A673 (cell line): ENCODE measurements around the gene GCFC2. TPM values are rescaled to one million over a fixed set of nuclear protein-coding genes. Genes with fewer than 3 reads are reported as not detected.
"Not testable (repeated sequence)": the region's sequence is repeated elsewhere in the genome, so short reads cannot be mapped to it uniquely, and the experiment has no call there.

Source experiments
- BruUV-seq: library from RNA; stranded (reverse); fragments of 400-500 nt; replicated peaks from 2 replicates; lab custom pipeline; 2021; lab: Mats Ljungman, UMichigan
- CTCF ChIA-PET: fragments of 300-600 bp; sonication (Branson Sonifier 250); formaldehyde crosslinking; loops from one replicate; lab custom pipeline; 2022; ENCODE audit warnings: antibody characterized with exemption; lab: Charles Lee
- POLR2A ChIA-PET: fragments of 300-600 bp; sonication (Branson Sonifier 250); formaldehyde crosslinking; loops from one replicate; lab custom pipeline; 2022; ENCODE audit warnings: antibody characterized with exemption; ENCODE audit not compliant: low non-redundant PET; lab: Charles Lee
- DNase-seq: peaks from one replicate; pipeline ENCODE4 v3.0.0-alpha.2; 2015; ENCODE audit warnings: low spot score
- H3K27ac ChIP-seq: fragments of 200-600 bp; sonication (generic); 2 replicates; pipeline ENCODE4 v1.5.1; 2016; ENCODE audit warnings: mixed run types, low read depth, mild to moderate bottlenecking, mixed read lengths, antibody characterized with exemption, low read length; ENCODE audit not compliant: poor library complexity, severe bottlenecking
- H3K27me3 ChIP-seq: fragments of 200-600 bp; sonication (generic); replicated peaks from 2 replicates; pipeline ENCODE4 v1.6.1; 2017; ENCODE audit warnings: mixed run types, low read depth, mild to moderate bottlenecking, mixed read lengths, antibody characterized with exemption, low read length; ENCODE audit not compliant: insufficient read depth, poor library complexity
- H3K36me3 ChIP-seq: fragments of 200-600 bp; sonication (generic); 2 replicates; pipeline ENCODE4 v1.6.1; 2016; ENCODE audit warnings: mixed run types, mild to moderate bottlenecking, mixed read lengths, antibody characterized with exemption, low read length; ENCODE audit not compliant: insufficient read depth, poor library complexity, severe bottlenecking
- H3K4me1 ChIP-seq: fragments of 200-600 bp; sonication (generic); 2 replicates; pipeline ENCODE4 v1.6.1; 2017; ENCODE audit warnings: mixed run types, mild to moderate bottlenecking, mixed read lengths, antibody characterized with exemption, low read length; ENCODE audit not compliant: insufficient read depth, poor library complexity, severe bottlenecking
- H3K4me3 ChIP-seq: fragments of 200-600 bp; sonication (generic); 2 replicates; pipeline ENCODE4 v1.5.1; 2016; ENCODE audit warnings: low read depth, mixed run types, mild to moderate bottlenecking, mixed read lengths, low read length; ENCODE audit not compliant: poor library complexity, severe bottlenecking
- H3K9me3 ChIP-seq: fragments of 200-600 bp; sonication (generic); 2 replicates; pipeline ENCODE4 v1.6.1; 2016; ENCODE audit warnings: mixed run types, low read depth, mild to moderate bottlenecking, mixed read lengths, antibody characterized with exemption, low read length; ENCODE audit not compliant: poor library complexity, severe bottlenecking
- CTCF ChIP-seq: fragments of 300-800, 200-600 bp; sonication (generic); conservative IDR thresholded peaks from 2 replicates; pipeline ENCODE4 v1.5.1; 2017; ENCODE audit warnings: low read depth, mild to moderate bottlenecking, antibody characterized with exemption, low read length, moderate library complexity, mixed read lengths
- EZH2 ChIP-seq: fragments of 200-600 bp; sonication (generic); IDR thresholded peaks from 2 replicates; pipeline ENCODE4 v1.6.1; 2017; ENCODE audit warnings: borderline replicate concordance, low read depth, mild to moderate bottlenecking, mixed read lengths, antibody characterized with exemption, low read length; ENCODE audit not compliant: poor library complexity, severe bottlenecking
- intact Hi-C: fragments of 100-400 bp; cut with micrococcal nuclease; formaldehyde crosslinking; loops from one replicate; pipeline ENCODE4 v1.10.0; 2022; ENCODE audit not compliant: unreplicated experiment
- total RNA-seq: library from RNA; stranded (reverse); gene quantifications from 2 replicates; pipeline ENCODE4 v1.2.3, GENCODE V29; 2021

The GCFC2 gene
- total RNA-seq, 1 experiment from 2014 or later, result 42.2 TPM

GRCh38 chr2:75679556-75679955 is 31.2 kb downstream of the GCFC2 start:
- H3K36me3 ChIP-seq, result peaks cover 7% of the 10 kb centered on the region
- CTCF ChIA-PET, result no interaction called here
- intact Hi-C loops, result no loop called here
- POLR2A ChIA-PET, result no interaction called here
- no peaks in the 10 kb centered on the region for H3K27me3 ChIP-seq
- no peak overlapping the region for H3K4me3 ChIP-seq
- BruUV-seq, result no TSS peak
- no peak overlapping the region for H3K27ac ChIP-seq
- no peaks in the 10 kb centered on the region for H3K9me3 ChIP-seq
- no peaks in the 10 kb centered on the region for H3K4me1 ChIP-seq
- TF ChIP-seq CTCF, result no peak
- no peak for DNase-seq

- POLR2A ChIA-PET, result no interaction called here
- BruUV-seq, result no TSS peak
- no peaks in the 10 kb centered on the region for H3K4me1 ChIP-seq
Measured at GRCh38 chr2:75676464-75676863, 34.3 kb downstream of the GCFC2 start.

GRCh38 chr2:75675908-75676307 is 34.8 kb downstream of the GCFC2 start:
- Histone ChIP-seq H3K9me3 (no peaks in the 10 kb centered on the region), H3K27ac (no peak overlapping the region), H3K36me3 (peaks cover 26% of the 10 kb centered on the region), H3K27me3 (no peaks in the 10 kb centered on the region), H3K4me3 (no peak overlapping the region), H3K4me1 (no peaks in the 10 kb centered on the region)
- TF ChIP-seq EZH2 (no peak), CTCF (no peak)
- intact Hi-C loops, result loop anchor here (2.0 kb wide), 1 partner anchor 35 kb away; no protein-coding TSS in a partner anchor
- DNase-seq, result no peak
- POLR2A ChIA-PET, result no interaction called here
- BruUV-seq, result no TSS peak
- CTCF ChIA-PET, result no interaction called here

More at GRCh38 chr2:75676464-75676863, 34.3 kb downstream of the GCFC2 start:
- H3K9me3 ChIP-seq, result no peaks in the 10 kb centered on the region
- peaks cover 21% of the 10 kb centered on the region for H3K36me3 ChIP-seq
- intact Hi-C loops, result loop anchor here (2.0 kb wide), 1 partner anchor 36 kb away; no protein-coding TSS in a partner anchor
- CTCF ChIA-PET, result no interaction called here
- no peak for DNase-seq
- TF ChIP-seq CTCF (no peak), EZH2 (no peak)
- no peaks in the 10 kb centered on the region for H3K27me3 ChIP-seq
- H3K4me3 ChIP-seq, result no peak overlapping the region
- no peak overlapping the region for H3K27ac ChIP-seq

- H3K27me3 ChIP-seq, CTCF ChIA-PET, H3K4me1 ChIP-seq, H3K4me3 ChIP-seq, POLR2A ChIA-PET, DNase-seq, intact Hi-C loops, H3K9me3 ChIP-seq, H3K27ac ChIP-seq, BruUV-seq: not testable (repeated sequence)
- peaks cover 31% of the 10 kb centered on the region for H3K36me3 ChIP-seq
Measured at GRCh38 chr2:75675423-75675822, 35.3 kb downstream of the GCFC2 start.
